Parathyroid adenoma (tissue), 2 donors: ENCODE data around the gene GGTLC2.

Experiments
- H2AFZ ChIP-seq: fragments of 300-600 bp; sonication (generic); one replicate; pipeline ENCODE4 v1.7.0; 2017; ENCODE audit warnings: antibody characterized with exemption, mild to moderate bottlenecking
- H3K27ac ChIP-seq: fragments of 300-600 bp; sonication (generic); one replicate; pipeline ENCODE4 v1.7.0; 2017
- H3K27me3 ChIP-seq: fragments of 300-600 bp; sonication (generic); one replicate; pipeline ENCODE4 v1.7.0; 2017; ENCODE audit warnings: low read length; ENCODE audit not compliant: control insufficient read depth, insufficient read depth
- H3K36me3 ChIP-seq: fragments of 300-600 bp; sonication (generic); one replicate; pipeline ENCODE4 v1.7.0; 2017; ENCODE audit warnings: low read length; ENCODE audit not compliant: control insufficient read depth, insufficient read depth
- H3K4me1 ChIP-seq: fragments of 300-600 bp; sonication (generic); one replicate; pipeline ENCODE4 v1.7.0; 2017; ENCODE audit warnings: control low read depth
- H3K4me2 ChIP-seq: fragments of 300-600 bp; sonication (generic); one replicate; pipeline ENCODE4 v1.7.0; 2017; ENCODE audit warnings: low read length
- H3K4me3 ChIP-seq: fragments of 300-600 bp; sonication (generic); one replicate; pipeline ENCODE4 v1.7.0; 2017; ENCODE audit warnings: low read depth, low read length
- H3K79me2 ChIP-seq: fragments of 300-600 bp; sonication (generic); one replicate; pipeline ENCODE4 v1.7.0; 2017; ENCODE audit warnings: control low read depth
- H3K9ac ChIP-seq: fragments of 300-600 bp; sonication (generic); one replicate; pipeline ENCODE4 v1.7.0; 2017; ENCODE audit warnings: mild to moderate bottlenecking
- H3K9me3 ChIP-seq: fragments of 300-600 bp; sonication (generic); one replicate; pipeline ENCODE4 v1.7.0; 2017; ENCODE audit warnings: low read length; ENCODE audit not compliant: control insufficient read depth
- TF ChIP-seq, protein P1 (sequence below): fragments of 300-600 bp; sonication (generic); IDR thresholded peaks from one replicate; pipeline ENCODE4 v1.7.0; 2017; ENCODE audit warnings: antibody characterized with exemption, mild to moderate bottlenecking
- donor health status: primary hyperparathyroidism.

Gene GGTLC2

DNA sequence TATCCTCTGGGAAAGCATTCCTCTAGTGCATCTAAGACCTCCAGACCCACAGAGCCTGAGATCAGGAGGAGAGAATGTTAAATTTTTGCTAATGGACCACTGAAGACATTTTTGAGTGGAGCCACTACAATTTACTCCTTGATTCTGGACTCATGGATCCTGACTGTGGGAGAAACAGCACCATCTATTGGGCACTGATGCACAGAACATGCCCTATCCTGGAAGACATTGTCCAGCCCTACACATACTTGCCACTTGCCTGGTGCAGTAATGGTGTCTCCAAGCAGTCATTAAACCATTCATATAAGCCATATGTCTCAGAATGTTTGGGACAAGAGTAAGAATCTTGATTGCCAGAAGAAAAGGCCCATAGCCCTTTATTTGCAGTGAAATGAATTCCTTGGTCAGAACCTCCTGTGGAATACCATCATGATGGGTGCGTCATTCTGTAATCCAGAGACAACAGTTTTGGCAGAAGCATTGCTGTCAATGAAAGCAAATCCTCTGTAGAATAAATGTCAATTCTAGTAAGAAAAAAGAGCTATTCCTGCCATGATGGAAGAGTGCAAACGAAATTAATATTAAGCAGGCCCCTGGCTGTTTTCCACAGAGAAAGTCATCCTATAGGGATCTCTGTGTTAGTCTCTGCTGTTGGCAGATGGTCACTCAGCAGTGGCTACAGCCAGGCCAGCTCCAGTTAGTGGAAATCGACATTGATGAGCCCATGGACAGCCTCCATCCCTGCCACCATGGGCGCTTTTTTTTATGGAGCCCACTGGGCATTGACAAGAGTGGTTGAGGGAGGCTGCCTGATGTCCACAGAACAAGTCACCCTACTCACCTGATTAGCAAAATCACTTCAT, 43.5 kb downstream of the GGTLC2 start:
- no peaks in the 10 kb centered on the region for H3K36me3 ChIP-seq
- H3K79me2 ChIP-seq: no peaks in the 10 kb centered on the region
- no peak overlapping the region for H3K27ac ChIP-seq
- H3K4me2 ChIP-seq: no peak overlapping the region
- H3K27me3 ChIP-seq: no peaks in the 10 kb centered on the region
- TF ChIP-seq, protein P1, sequence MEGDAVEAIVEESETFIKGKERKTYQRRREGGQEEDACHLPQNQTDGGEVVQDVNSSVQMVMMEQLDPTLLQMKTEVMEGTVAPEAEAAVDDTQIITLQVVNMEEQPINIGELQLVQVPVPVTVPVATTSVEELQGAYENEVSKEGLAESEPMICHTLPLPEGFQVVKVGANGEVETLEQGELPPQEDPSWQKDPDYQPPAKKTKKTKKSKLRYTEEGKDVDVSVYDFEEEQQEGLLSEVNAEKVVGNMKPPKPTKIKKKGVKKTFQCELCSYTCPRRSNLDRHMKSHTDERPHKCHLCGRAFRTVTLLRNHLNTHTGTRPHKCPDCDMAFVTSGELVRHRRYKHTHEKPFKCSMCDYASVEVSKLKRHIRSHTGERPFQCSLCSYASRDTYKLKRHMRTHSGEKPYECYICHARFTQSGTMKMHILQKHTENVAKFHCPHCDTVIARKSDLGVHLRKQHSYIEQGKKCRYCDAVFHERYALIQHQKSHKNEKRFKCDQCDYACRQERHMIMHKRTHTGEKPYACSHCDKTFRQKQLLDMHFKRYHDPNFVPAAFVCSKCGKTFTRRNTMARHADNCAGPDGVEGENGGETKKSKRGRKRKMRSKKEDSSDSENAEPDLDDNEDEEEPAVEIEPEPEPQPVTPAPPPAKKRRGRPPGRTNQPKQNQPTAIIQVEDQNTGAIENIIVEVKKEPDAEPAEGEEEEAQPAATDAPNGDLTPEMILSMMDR: peak; percentile 66
- no peaks in the 10 kb centered on the region for H3K4me1 ChIP-seq
- H3K9me3 ChIP-seq: no peaks in the 10 kb centered on the region
- H3K4me3 ChIP-seq: no peak overlapping the region
- no peak overlapping the region for H2AFZ ChIP-seq
- H3K9ac ChIP-seq: no peak overlapping the region

DNA sequence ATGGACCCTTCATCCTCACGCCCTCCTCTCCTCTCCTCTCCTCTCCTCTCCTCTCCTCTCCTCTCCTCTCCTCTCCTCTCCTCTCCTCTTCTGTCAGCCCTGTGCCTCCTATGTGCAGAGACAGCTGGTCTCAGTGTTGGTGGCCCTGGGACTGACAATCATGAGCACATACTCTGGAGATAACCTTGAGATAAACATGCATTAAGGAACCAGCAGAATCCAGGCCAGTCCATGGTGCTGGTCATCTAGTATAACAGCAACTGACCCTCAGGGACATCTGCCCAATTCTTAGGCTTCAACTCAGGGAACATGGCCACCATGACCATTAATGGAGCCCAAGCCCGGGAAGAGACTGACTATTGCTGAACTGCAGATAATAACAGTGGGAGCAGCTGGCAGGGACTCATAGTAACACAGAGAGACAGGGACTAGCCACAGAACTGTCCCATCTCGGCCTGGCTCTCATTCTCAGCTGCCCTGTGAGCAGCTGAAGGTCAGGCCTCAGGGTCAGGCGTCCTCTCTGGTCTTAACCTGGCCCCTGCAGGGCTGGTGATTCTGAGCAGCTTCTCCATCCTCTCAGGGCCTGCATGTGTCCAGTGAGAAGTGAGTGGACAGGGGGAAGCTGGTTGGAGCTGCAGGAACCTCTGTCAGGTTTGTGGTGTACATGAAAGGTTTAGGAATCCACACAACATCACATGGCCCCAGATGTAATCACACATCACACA, 45.4 kb downstream of the GGTLC2 start:
- no peaks in the 10 kb centered on the region for H3K4me1 ChIP-seq
- no peaks in the 10 kb centered on the region for H3K27me3 ChIP-seq
- no peak overlapping the region for H3K4me3 ChIP-seq
- H3K4me2 ChIP-seq: no peak overlapping the region
- H3K9me3 ChIP-seq: no peaks in the 10 kb centered on the region
- no peaks in the 10 kb centered on the region for H3K79me2 ChIP-seq
- no peak overlapping the region for H3K9ac ChIP-seq
- TF ChIP-seq, protein P1: no peak
- no peak overlapping the region for H3K27ac ChIP-seq
- H2AFZ ChIP-seq: no peak overlapping the region
- no peaks in the 10 kb centered on the region for H3K36me3 ChIP-seq

DNA sequence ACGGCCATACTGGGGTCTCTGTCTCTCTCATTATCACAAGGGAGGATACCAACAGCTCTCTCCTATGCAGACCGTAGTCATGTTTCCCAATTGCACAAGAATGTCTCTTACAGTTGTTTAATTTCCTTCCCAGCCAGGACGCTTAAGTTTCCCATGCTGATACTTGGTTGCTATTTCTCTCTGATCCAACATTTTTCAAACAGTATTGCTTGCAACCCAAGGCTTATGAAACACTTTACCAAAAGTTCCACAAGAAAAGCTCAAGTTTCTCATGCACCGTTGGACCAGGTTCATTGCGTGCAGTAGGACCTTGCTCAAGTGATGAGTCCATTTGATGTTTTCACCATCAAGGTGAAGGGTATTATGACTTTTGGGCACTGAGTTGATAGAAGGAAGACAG, 46.6 kb downstream of the GGTLC2 start:
- H2AFZ ChIP-seq: no peak overlapping the region
- H3K27ac ChIP-seq: no peak overlapping the region
- no peaks in the 10 kb centered on the region for H3K36me3 ChIP-seq
- no peak overlapping the region for H3K4me3 ChIP-seq
- H3K4me1 ChIP-seq: no peaks in the 10 kb centered on the region
- TF ChIP-seq, protein P1: no peak
- H3K9me3 ChIP-seq: no peaks in the 10 kb centered on the region
- H3K79me2 ChIP-seq: no peaks in the 10 kb centered on the region
- H3K9ac ChIP-seq: no peak overlapping the region
- H3K4me2 ChIP-seq: no peak overlapping the region
- no peaks in the 10 kb centered on the region for H3K27me3 ChIP-seq

DNA sequence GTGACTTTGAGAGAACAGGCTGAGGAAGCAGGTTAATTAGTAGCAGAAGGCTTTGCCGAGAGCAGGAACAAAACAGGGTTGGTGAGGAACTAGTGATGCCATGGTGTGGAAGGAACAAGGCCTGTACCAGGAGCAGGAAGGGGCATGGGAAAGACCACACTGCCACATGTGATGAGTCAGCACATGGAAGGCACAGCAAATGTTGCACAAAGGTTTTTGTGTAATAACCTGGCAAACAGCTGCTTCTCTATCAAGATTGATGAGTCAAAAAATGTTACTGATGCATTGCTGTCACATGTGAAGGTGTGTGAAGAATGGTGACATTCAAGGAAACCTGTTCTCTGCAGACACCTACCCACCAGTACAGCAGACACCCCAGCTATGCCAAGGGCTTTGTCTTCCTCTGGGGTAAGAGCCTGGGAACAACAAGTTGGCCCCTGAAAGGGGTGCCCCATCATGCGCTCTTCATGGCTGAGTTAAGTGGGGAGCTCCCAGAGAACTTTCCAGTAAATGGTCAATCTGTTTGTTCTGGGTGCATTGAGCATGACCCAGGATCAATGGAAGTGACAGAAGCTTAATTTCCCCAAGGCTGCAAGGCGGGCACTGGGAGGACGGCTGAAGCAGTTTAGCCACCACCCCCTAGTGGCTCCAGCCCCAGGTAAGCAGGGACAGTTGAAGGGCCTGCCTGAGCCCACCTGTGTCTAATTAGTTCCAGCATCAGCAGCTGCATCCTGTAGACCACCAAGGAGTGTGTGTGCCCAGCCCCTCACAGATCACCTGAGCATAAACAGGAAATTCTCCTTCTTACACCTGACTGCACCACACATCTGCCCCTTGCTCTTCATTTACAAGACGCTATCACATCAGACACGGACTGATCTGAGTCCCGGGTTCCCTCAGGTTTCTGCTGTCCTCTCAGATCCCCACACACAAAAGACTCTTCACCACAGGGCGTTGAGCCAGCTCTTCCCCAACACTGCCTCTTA, 47.6 kb downstream of the GGTLC2 start:
- Histone ChIP-seq H3K4me1 (no peaks in the 10 kb centered on the region), H3K27me3 (no peaks in the 10 kb centered on the region), H3K4me3 (no peak overlapping the region), H3K9ac (no peak overlapping the region), H3K27ac (no peak overlapping the region), H2AFZ (no peak overlapping the region), H3K9me3 (no peaks in the 10 kb centered on the region), H3K36me3 (no peaks in the 10 kb centered on the region), H3K79me2 (no peaks in the 10 kb centered on the region), H3K4me2 (no peak overlapping the region)
- TF ChIP-seq, protein P1: no peak
